Uterus (tissue), 4 donors: ENCODE measurements around the gene ARSA. TPM values are rescaled to one million over a fixed set of nuclear protein-coding genes. Genes with fewer than 3 reads are reported as not detected.

Experiments
- DNase-seq, 2 donors: peaks; one replicate each; pipeline ENCODE4 v3.0.0-alpha.2; 2019 to 2020
- H3K27ac ChIP-seq, 2 donors: fragments of 200-600 bp; sonication (generic); 1 replicate in 1 of 2; 2 replicates in 1 of 2; pipeline ENCODE4 v1.5.1; 2016 to 2018
- H3K27me3 ChIP-seq, 2 donors: fragments of 200-600 bp; sonication (generic); one replicate each; pipeline ENCODE4 v1.5.1; 2018 to 2019; ENCODE audit warnings: control low read depth in 1 of 2
- H3K36me3 ChIP-seq, 2 donors: fragments of 200-600 bp; sonication (generic); one replicate each; pipeline ENCODE4 v1.5.1; 2019; ENCODE audit warnings: control low read depth in 1 of 2
- H3K4me1 ChIP-seq, 2 donors: fragments of 200-600 bp; sonication (generic); one replicate each; pipeline ENCODE4 v1.5.1; 2018 to 2019; ENCODE audit warnings: control low read depth in 1 of 2
- H3K4me3 ChIP-seq, 2 donors: fragments of 200-600 bp; sonication (generic); 1 replicate in 1 of 2; 2 replicates in 1 of 2; pipeline ENCODE4 v1.5.1; 2018 to 2019; ENCODE audit warnings: mild to moderate bottlenecking in 1 of 2
- H3K9me3 ChIP-seq, 2 donors: fragments of 200-600 bp; sonication (generic); one replicate each; pipeline ENCODE4 v1.5.1; 2019; ENCODE audit warnings: control low read depth in 1 of 2
- CTCF ChIP-seq, 4 experiments: fragments of 200-600 bp in 2 of 4; fragments of 450-650 bp in 2 of 4; sonication (generic) in 2 of 4; IDR thresholded peaks; one replicate each; pipeline ENCODE4 v1.5.1; 2016 to 2019; ENCODE audit warnings: antibody characterized with exemption in 4 of 4, mild to moderate bottlenecking in 2 of 4, moderate library complexity in 1 of 4
- POLR2A ChIP-seq, 2 donors: fragments of 450-650 bp; IDR thresholded peaks; one replicate each; pipeline ENCODE4 v1.6.1; 2016; ENCODE audit warnings: antibody characterized with exemption in 2 of 2, mild to moderate bottlenecking in 1 of 2, moderate library complexity in 1 of 2
- intact Hi-C: fragments of 100-400 bp; cut with DNase I; formaldehyde crosslinking; loops from one replicate; pipeline ENCODE4 v1.15.1; 2023; ENCODE audit warnings: low total_unique reads
- total RNA-seq, 4 donors: library from RNA; depleted of rRNA in 3 of 4; stranded (reverse); fragments of >200 nt in 3 of 4; gene quantifications; one replicate each; pipeline versions ENCODE4 v1.1.0 to v1.2.4, GENCODE V29; 2014 to 2023
- donor health status: DM: yes; HTN: yes; CAD: no.

The ARSA gene
- total RNA-seq, 4 donors from 2014 or later: 5.3 to 41.6 (median 10.6) TPM

GRCh38 chr22:50613291-50613981 lies 14.5 kb downstream of the ARSA start:
- intact Hi-C loops: no loop called here
- Histone ChIP-seq H3K9me3 (no peaks in the 10 kb centered on the region), H3K4me3 (no peak overlapping the region), H3K27me3 (peaks cover 0 to 6% of the 10 kb centered on the region in 2 donors), H3K27ac (no peak overlapping the region), H3K4me1 (no peaks in the 10 kb centered on the region), H3K36me3 (no peaks in the 10 kb centered on the region)
- no peak for DNase-seq
- TF ChIP-seq CTCF (IDR thresholded peaks at IDR 0.05) (no peak), POLR2A (IDR thresholded peaks at IDR 0.05) (no peak)

GRCh38 chr22:50612528-50613221 lies 15.3 kb downstream of the ARSA start:
- Histone ChIP-seq H3K27me3 (peaks cover 0 to 6% of the 10 kb centered on the region in 2 donors), H3K27ac (no peak overlapping the region), H3K4me1 (no peaks in the 10 kb centered on the region), H3K36me3 (no peaks in the 10 kb centered on the region), H3K4me3 (no peak overlapping the region), H3K9me3 (no peaks in the 10 kb centered on the region)
- DNase-seq: no peak
- TF ChIP-seq CTCF (IDR thresholded peaks at IDR 0.05): no peak
- TF ChIP-seq POLR2A (IDR thresholded peaks at IDR 0.05): no peak
- intact Hi-C loops: no loop called here

GRCh38 chr22:50612168-50612527 lies 15.8 kb downstream of the ARSA start:
- H3K27me3 ChIP-seq: peaks cover 0 to 6% of the 10 kb centered on the region in 2 donors

GRCh38 chr22:50611341-50612060 lies 16.5 kb downstream of the ARSA start:
- no peaks in the 10 kb centered on the region for H3K36me3 ChIP-seq
- no peak for TF ChIP-seq POLR2A (IDR thresholded peaks at IDR 0.05)
- no peak for TF ChIP-seq CTCF (IDR thresholded peaks at IDR 0.05)
- no peak overlapping the region for H3K4me3 ChIP-seq
- intact Hi-C loops: no loop called here
- no peaks in the 10 kb centered on the region for H3K4me1 ChIP-seq
- H3K9me3 ChIP-seq: no peaks in the 10 kb centered on the region
- peaks cover 0 to 6% of the 10 kb centered on the region in 2 donors for H3K27me3 ChIP-seq
- no peak overlapping the region for H3K27ac ChIP-seq
- DNase-seq: no peak

More at GRCh38 chr22:50612168-50612527, 15.8 kb downstream of the ARSA start:
- Histone ChIP-seq H3K27ac (no peak overlapping the region), H3K4me1 (no peaks in the 10 kb centered on the region), H3K36me3 (no peaks in the 10 kb centered on the region), H3K9me3 (no peaks in the 10 kb centered on the region), H3K4me3 (no peak overlapping the region)
- DNase-seq: no peak
- TF ChIP-seq POLR2A (IDR thresholded peaks at IDR 0.05): no peak
- intact Hi-C loops: no loop called here

- no peaks in the 10 kb centered on the region for H3K4me1 ChIP-seq
- H3K27me3 ChIP-seq: peaks cover 0 to 6% of the 10 kb centered on the region in 2 donors
- DNase-seq: no peak
- intact Hi-C loops: no loop called here
- no peak for TF ChIP-seq CTCF (IDR thresholded peaks at IDR 0.05)
- TF ChIP-seq POLR2A (IDR thresholded peaks at IDR 0.05): no peak
- H3K27ac ChIP-seq: no peak overlapping the region
- no peak overlapping the region for H3K4me3 ChIP-seq
- no peaks in the 10 kb centered on the region for H3K36me3 ChIP-seq
- H3K9me3 ChIP-seq: no peaks in the 10 kb centered on the region
These were observed 17.4 kb downstream of the ARSA start for GRCh38 chr22:50610581-50610980.
